LNCaP clone FGC (cell line): Measurements from ENCODE around the gene OSBPL1A.

Experiments used
- DNase-seq: peaks from one replicate; pipeline ENCODE4 v3.0.0-alpha.2; 2011; ENCODE audit warnings: low read depth
- H3K4me3 ChIP-seq: 2 replicates; pipeline ENCODE4 v1.5.1; 2011; ENCODE audit warnings: mild to moderate bottlenecking, low read depth, low read length, control low read depth
- CTCF ChIP-seq: IDR thresholded peaks from 2 replicates; pipeline ENCODE4 v1.5.1; 2012; ENCODE audit warnings: mild to moderate bottlenecking; ENCODE audit not compliant: control insufficient read depth, insufficient read depth; ENCODE audit errors: extremely low read depth

OSBPL1A gene

DNA sequence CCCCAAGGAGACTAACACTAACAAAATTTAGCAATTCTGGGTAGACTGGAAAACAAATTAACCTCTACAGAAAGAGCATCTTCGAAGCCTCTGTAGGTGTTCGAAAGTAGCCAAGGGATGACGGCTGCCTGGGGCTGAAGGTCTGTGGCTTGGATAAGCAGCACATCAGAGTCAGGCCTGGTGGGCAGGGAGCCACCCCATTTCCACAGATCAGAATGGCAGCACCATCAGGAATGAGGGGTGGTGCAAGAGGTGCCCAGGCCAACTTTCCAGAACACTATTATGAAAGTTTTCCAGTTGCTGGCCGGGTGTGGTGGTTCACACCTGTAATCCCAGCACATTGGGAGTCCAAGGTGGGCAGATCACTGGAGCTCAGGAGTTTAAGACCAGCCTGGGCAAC, 200.9 kb downstream of the OSBPL1A start:
- H3K4me3 ChIP-seq, result no peak overlapping the region
- DNase-seq, result no peak
- no peak for TF ChIP-seq CTCF

- TF ChIP-seq CTCF, result no peak
- no peak for DNase-seq
- no peak overlapping the region for H3K4me3 ChIP-seq
These were observed 202.1 kb downstream of the OSBPL1A start for GRCh38 chr18:24195296-24196053.

DNA sequence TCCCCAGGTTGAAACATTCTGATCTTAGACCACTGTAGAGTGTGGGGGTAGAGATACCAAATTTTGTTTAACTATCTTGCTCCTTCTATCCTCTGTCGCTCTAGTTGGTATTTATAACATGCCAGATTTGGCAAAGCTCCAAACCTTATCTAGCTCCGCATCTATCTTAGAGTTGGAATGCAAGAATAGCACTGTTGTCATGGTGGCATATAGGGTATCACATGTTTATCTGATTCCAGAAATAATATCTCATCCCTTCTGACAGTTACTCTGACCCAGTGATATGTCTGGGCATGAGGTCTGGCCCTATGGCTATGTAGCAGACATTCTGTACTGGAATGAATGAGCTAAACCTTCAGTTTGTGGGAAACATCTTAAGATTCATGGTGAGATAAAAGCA, 207.0 kb downstream of the OSBPL1A start:
- TF ChIP-seq CTCF, result no peak
- DNase-seq, result no peak
- H3K4me3 ChIP-seq, result no peak overlapping the region

DNA sequence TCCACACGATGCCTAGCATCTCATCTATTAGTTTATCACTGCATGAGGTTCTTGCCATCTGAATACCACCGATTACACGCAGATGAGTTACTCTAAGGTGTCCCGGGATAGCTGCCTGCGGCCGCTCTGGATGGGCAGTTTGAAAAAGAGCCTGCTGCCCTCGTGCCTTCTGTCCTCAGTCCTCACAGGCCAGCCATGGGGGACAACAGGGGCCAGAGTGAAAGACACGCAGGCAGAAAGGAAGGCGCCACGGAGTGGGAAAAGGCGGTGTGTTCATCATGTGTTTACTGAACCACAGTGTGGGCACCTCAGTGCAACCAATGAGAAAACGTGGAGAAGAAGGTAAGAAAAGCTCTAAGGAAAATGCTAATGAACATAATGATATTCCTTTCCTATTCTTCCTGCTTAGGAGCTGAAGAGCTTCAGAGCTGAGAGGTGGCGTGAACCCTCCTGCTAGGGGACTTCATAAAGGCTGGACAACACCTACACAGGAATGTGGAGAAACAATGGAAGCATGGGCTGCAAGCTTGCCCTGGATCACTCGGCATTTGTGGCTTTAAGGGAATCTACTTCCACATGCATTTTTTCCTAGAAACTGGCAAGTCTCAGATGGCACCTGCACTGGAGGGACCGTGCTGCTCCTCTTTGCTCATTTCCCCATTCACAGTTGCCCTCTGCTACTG, 207.8 kb downstream of the OSBPL1A start:
- no peak overlapping the region for H3K4me3 ChIP-seq
- DNase-seq, result no peak
- no peak for TF ChIP-seq CTCF

DNA sequence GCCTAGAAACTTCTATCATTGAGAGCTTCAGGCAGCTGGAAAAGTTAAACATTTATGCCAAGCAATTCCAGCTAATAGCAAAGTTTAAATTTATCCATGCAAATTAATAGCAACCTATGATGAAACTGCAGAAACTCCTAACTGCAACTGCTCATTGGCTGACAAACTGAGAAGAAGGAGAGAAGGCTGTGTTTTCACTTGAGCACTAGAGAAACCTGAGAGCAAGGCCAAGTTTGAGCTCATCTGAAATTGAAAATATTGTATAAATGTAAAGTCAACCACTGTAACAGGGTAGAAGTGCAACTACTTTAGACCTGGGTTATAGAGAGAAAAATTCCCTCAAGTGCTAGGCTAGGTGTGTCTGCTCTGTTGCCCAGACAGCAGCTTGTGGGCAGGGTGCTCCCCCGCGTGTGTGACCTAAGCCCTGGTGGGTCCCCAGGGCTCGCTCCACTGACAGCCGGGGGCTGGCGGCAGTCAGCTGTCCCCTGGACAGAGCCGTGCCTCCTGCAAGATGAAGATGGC, 208.6 kb downstream of the OSBPL1A start:
- no peak overlapping the region for H3K4me3 ChIP-seq
- no peak for DNase-seq

GRCh38 chr18:24188120-24188519, 209.5 kb downstream of the OSBPL1A start:
- TF ChIP-seq CTCF, result no peak
- no peak overlapping the region for H3K4me3 ChIP-seq
- no peak for DNase-seq

More for the DNA sequence above, 208.6 kb downstream of the OSBPL1A start:
- no peak for TF ChIP-seq CTCF
